Gastroesophageal sphincter (tissue), 4 donors: ENCODE data around the gene MVB12B. TPM values are rescaled to one million over a fixed set of nuclear protein-coding genes. Genes with fewer than 3 reads are reported as not detected.

Experiments used
- ATAC-seq: fragments of 150-250 bp; one replicate; pipeline ENCODE4 v1.9.1; 2016; ENCODE audit warnings: mild to moderate bottlenecking, moderate library complexity
- H3K27ac ChIP-seq, 4 donors: fragments of 200-600 bp; sonication (generic) in 3 of 4; 1 replicate in 3 of 4; 2 replicates in 1 of 4; pipeline ENCODE4 v1.5.1; 2016 to 2019
- H3K27me3 ChIP-seq: fragments of 200-600 bp; sonication (generic); one replicate; pipeline ENCODE4 v1.5.1; 2019
- H3K36me3 ChIP-seq, 2 donors: fragments of 200-600 bp; sonication (generic); one replicate each; pipeline ENCODE4 v1.5.1; 2019; ENCODE audit warnings: control low read depth in 1 of 2
- H3K4me1 ChIP-seq, 3 donors: fragments of 200-600 bp; sonication (generic); 1 replicate in 2 of 3; 2 replicates in 1 of 3; pipeline ENCODE4 v1.5.1; 2016 to 2019; ENCODE audit warnings: control low read depth in 2 of 3
- H3K4me3 ChIP-seq, 2 donors: fragments of 200-600 bp; sonication (generic); one replicate each; pipeline ENCODE4 v1.5.1; 2019; ENCODE audit warnings: mild to moderate bottlenecking in 1 of 2, moderate library complexity in 1 of 2
- H3K9me3 ChIP-seq, 3 donors: fragments of 200-600 bp; sonication (generic); one replicate each; pipeline ENCODE4 v1.5.1; 2017 to 2019; ENCODE audit warnings: control low read depth in 2 of 3
- EP300 ChIP-seq: sonication (generic); formaldehyde crosslinking; IDR thresholded peaks from one replicate; pipeline ENCODE4 v1.6.1; 2017; ENCODE audit warnings: antibody characterized with exemption, mild to moderate bottlenecking
- POLR2A ChIP-seq, 2 donors: fragments of 450-650 bp; IDR thresholded peaks; one replicate each; pipeline ENCODE4 v1.6.1; 2017; ENCODE audit warnings: antibody characterized with exemption in 2 of 2, mild to moderate bottlenecking in 2 of 2, moderate library complexity in 1 of 2
- POLR2AphosphoS5 ChIP-seq: sonication (generic); formaldehyde crosslinking; IDR thresholded peaks from one replicate; pipeline ENCODE4 v1.6.1; 2017; ENCODE audit warnings: antibody characterized with exemption
- WGBS, 2 donors: methylation state at CpG; one replicate each; pipeline ENCODE4 v1.1.5; 2018; ENCODE audit warnings: low coverage in 1 of 2; 5-methylcytosine and 5-hydroxymethylcytosine counted together
- total RNA-seq, 4 donors: library from RNA; depleted of rRNA; stranded (reverse); fragments of >200 nt; gene quantifications; one replicate each; pipeline ENCODE4 v1.1.0, GENCODE V29; 2016
- TF ChIP-seq, protein P1 (sequence below), 4 experiments: fragments of 200-600 bp in 2 of 4; fragments of 450-650 bp in 2 of 4; sonication (generic) in 1 of 4; IDR thresholded peaks; one replicate each; pipeline ENCODE4 v1.5.1; 2017 to 2019; ENCODE audit warnings: antibody characterized with exemption in 4 of 4, mild to moderate bottlenecking in 2 of 4, moderate library complexity in 2 of 4

MVB12B gene
- total RNA-seq, 4 donors from 2014 or later: 12.0 to 25.2 (median 15.9) TPM

DNA sequence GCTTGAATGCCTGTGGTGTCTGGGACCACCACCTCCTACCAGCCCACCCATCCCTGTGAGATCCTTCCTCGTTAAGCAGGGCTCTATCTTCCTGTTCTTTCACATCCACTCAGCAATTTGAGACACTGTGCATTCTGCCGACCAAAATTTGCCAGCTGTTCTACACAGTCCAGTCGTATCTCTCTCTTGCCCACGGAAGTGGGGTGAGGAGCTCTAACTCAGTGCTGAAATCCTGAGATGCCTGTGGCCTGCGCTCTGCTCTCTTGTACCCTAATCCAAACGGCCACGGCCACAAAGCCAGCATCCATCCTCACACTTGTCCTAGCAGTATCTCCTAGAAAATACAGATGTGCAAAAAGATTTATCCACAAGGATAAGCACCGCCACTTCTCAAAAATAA is 97.9 kb downstream of the MVB12B start:
- H3K4me1 ChIP-seq: peaks cover 0 to 19% (median 0%) of the 10 kb centered on the region in 3 donors
- no peak overlapping the region for H3K27ac ChIP-seq
- H3K4me3 ChIP-seq: no peak overlapping the region
- ATAC-seq: no peak
- WGBS, 2 donors: 79 to 84% methylated on average over 4 to 7 of the region's 8 CpGs
- peaks cover 0 to 53% of the 10 kb centered on the region in 2 donors for H3K36me3 ChIP-seq
- TF ChIP-seq POLR2A (IDR thresholded peaks at IDR 0.05) (no peak), EP300 (no peak), POLR2AphosphoS5 (no peak)
- TF ChIP-seq, protein P1, sequence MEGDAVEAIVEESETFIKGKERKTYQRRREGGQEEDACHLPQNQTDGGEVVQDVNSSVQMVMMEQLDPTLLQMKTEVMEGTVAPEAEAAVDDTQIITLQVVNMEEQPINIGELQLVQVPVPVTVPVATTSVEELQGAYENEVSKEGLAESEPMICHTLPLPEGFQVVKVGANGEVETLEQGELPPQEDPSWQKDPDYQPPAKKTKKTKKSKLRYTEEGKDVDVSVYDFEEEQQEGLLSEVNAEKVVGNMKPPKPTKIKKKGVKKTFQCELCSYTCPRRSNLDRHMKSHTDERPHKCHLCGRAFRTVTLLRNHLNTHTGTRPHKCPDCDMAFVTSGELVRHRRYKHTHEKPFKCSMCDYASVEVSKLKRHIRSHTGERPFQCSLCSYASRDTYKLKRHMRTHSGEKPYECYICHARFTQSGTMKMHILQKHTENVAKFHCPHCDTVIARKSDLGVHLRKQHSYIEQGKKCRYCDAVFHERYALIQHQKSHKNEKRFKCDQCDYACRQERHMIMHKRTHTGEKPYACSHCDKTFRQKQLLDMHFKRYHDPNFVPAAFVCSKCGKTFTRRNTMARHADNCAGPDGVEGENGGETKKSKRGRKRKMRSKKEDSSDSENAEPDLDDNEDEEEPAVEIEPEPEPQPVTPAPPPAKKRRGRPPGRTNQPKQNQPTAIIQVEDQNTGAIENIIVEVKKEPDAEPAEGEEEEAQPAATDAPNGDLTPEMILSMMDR (IDR thresholded peaks at IDR 0.05): no peak
- no peaks in the 10 kb centered on the region for H3K27me3 ChIP-seq
- H3K9me3 ChIP-seq: no peaks in the 10 kb centered on the region

DNA sequence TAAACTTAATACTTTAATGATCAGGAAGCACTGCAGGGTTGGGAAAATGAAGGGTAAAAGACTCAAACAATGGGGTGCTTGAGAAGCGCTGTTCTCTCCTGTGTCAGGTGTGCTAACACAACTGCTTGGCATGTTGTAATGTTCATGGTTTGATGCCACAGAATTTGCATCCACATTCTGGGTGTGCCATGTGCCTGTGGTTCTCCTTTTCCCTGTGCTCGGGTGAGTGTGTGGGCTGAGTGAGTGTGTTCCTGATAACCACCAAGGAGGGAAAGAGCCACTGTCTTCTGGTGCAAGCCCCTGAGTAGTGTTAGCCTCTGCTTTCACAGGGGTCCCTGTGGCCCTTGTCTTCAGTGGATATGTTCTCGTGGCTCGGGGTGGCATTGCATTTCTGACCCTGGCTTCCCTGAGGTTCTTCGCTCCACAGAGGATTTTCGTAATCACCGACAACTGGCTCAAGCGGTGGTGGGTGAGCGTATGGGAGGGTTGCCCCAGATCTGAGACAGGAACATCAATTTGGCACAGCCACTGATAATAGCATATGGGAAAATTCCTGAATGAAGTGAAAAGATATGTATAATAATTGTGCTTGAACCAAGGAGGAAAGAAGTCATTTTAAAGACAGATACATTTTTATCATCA is 102.0 kb downstream of the MVB12B start:
- H3K36me3 ChIP-seq: peaks cover 0 to 62% of the 10 kb centered on the region in 2 donors
- H3K4me3 ChIP-seq: no peak overlapping the region
- H3K9me3 ChIP-seq: no peaks in the 10 kb centered on the region
- H3K4me1 ChIP-seq: no peaks in the 10 kb centered on the region
- WGBS, 2 donors: 91 to 95% methylated on average over 4 to 9 of the region's 9 CpGs
- H3K27me3 ChIP-seq: no peaks in the 10 kb centered on the region
- H3K27ac ChIP-seq: no peak overlapping the region
- TF ChIP-seq EP300 (no peak), POLR2A (IDR thresholded peaks at IDR 0.05) (no peak), POLR2AphosphoS5 (no peak)
- TF ChIP-seq, protein P1 (IDR thresholded peaks at IDR 0.05): no peak
- no peak for ATAC-seq

DNA sequence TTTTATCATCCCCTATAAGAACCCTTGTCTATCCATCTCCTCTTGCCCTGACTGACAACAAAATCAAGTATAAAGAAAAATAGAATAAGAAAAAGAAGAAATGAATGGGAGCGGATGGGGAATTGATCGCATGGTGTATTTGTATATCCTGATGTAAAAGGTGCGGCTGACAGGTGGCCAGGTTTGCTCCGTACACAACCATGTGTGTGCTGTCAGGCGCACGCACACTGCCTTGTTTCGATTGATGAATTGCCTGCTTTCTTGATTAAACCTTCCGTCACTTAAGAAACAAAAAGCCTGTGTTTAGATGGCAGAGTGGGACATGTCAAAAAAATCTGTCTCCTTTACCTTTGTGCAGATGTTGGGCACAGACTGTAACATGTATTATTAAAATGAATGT is 102.6 kb downstream of the MVB12B start:
- 94 to 96% methylated on average over 8 of the region's 8 CpGs for WGBS, 2 donors
- ATAC-seq: no peak
- no peak overlapping the region for H3K4me3 ChIP-seq
- H3K27ac ChIP-seq: no peak overlapping the region
- TF ChIP-seq POLR2A (IDR thresholded peaks at IDR 0.05) (no peak), EP300 (no peak), POLR2AphosphoS5 (no peak)
- TF ChIP-seq, protein P1 (IDR thresholded peaks at IDR 0.05): no peak
- no peaks in the 10 kb centered on the region for H3K27me3 ChIP-seq
- H3K4me1 ChIP-seq: no peaks in the 10 kb centered on the region
- peaks cover 0 to 62% of the 10 kb centered on the region in 2 donors for H3K36me3 ChIP-seq
- H3K9me3 ChIP-seq: no peaks in the 10 kb centered on the region

DNA sequence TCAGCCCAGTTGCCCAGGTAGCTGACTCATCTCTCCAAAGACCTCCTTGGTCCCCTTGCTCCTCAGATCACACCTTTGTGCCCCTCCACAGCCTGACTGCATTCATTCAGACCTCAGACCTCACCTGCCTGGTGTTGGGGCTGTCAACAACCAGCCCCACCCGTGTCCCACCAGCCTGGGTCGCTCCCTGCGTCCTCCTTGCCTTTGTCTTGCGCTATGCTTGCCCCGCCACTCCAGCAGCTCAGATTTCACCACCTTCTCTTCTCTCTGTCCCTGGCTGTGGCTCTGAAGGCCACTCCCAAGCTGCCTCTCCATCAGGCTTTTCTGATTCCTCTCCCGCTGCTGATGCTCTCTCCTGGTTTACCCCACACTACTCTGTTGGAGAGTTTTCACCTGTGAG is 103.5 kb downstream of the MVB12B start:
- H3K27me3 ChIP-seq: no peaks in the 10 kb centered on the region
- peaks cover 0 to 58% of the 10 kb centered on the region in 2 donors for H3K36me3 ChIP-seq
- no peak overlapping the region for H3K27ac ChIP-seq
- no peak for ATAC-seq
- 92% methylated on average over 6 of the region's 6 CpGs; no CpG with 5 or more reads in 1 of the 2 donors for WGBS, 2 donors
- H3K9me3 ChIP-seq: no peaks in the 10 kb centered on the region
- H3K4me1 ChIP-seq: no peaks in the 10 kb centered on the region
- no peak overlapping the region for H3K4me3 ChIP-seq
- TF ChIP-seq POLR2A (IDR thresholded peaks at IDR 0.05) (no peak), POLR2AphosphoS5 (no peak), EP300 (no peak)
- TF ChIP-seq, protein P1 (IDR thresholded peaks at IDR 0.05): no peak

DNA sequence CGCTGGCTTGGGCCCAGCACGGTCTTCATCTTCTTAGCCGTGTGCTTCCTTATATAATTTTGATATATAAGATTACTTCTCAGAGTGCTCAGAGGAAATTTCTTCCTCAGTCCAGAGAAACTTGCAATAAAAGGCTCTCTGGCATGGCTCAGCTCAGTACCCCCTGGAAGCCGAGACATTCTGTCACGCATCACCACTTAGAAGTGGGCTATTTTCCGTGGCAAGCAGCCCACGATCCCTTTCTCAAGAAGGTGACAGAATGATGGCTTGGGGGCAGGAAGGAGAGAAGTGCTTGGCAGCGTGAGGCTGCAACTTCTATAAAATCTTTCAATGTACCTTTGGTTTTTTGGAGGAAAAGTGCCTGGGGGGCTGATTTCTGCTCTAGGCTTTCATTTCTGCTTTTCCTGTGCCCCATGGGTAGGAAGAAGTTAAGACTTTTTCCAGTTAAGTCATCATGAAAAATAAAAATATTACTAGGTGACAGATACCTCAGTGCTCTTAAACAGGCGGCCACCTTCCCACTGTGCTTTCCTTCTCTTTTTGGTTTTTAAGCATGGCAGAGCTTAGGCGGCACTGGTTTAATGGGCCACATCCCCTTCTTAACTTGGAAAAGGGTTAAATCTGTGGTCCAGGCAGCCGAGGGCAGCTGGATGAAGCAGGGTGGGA is 104.6 kb downstream of the MVB12B start:
- ATAC-seq: no peak
- TF ChIP-seq, protein P1 (IDR thresholded peaks at IDR 0.05): no peak
- TF ChIP-seq POLR2AphosphoS5: no peak
- no peak for TF ChIP-seq EP300
- no peak for TF ChIP-seq POLR2A (IDR thresholded peaks at IDR 0.05)
- Histone ChIP-seq H3K4me3 (no peak overlapping the region), H3K9me3 (no peaks in the 10 kb centered on the region), H3K27ac (no peak overlapping the region), H3K36me3 (peaks cover 0 to 47% of the 10 kb centered on the region in 2 donors), H3K4me1 (no peaks in the 10 kb centered on the region), H3K27me3 (no peaks in the 10 kb centered on the region)
- WGBS, 2 donors: 83 to 98% methylated on average over 8 to 9 of the region's 11 CpGs
